Measurements from ENCODE around the gene KCNK6.

The KCNK6 gene

GRCh38 chr19:38310986-38311385 lies 8.7 kb upstream of the KCNK6 start:
- TF ChIP-seq FOXP2 (optimal IDR thresholded peaks at IDR 0.05; ENCODE audit: control extremely low read depth, extremely low read length, insufficient read depth) (no peak), EZH2 (IDR thresholded peaks at IDR 0.05) (no peak), POLR2AphosphoS5 (IDR thresholded peaks at IDR 0.05; ENCODE audit: borderline replicate concordance, low read depth, low read length) (no peak)
- H3K36me3 ChIP-seq (ENCODE audit: insufficient read depth, low read length), result no peaks in the 10 kb centered on the region
- no peak for DNase-seq (ENCODE audit: low read depth, low spot score)
- H3K9ac ChIP-seq (ENCODE audit: insufficient read length), result no peak overlapping the region
- no peaks in the 10 kb centered on the region for H3K9me3 ChIP-seq (ENCODE audit: low read depth, low read length)
- no peak overlapping the region for H3K4me3 ChIP-seq
- H3K27ac ChIP-seq, result no peak overlapping the region

DNA sequence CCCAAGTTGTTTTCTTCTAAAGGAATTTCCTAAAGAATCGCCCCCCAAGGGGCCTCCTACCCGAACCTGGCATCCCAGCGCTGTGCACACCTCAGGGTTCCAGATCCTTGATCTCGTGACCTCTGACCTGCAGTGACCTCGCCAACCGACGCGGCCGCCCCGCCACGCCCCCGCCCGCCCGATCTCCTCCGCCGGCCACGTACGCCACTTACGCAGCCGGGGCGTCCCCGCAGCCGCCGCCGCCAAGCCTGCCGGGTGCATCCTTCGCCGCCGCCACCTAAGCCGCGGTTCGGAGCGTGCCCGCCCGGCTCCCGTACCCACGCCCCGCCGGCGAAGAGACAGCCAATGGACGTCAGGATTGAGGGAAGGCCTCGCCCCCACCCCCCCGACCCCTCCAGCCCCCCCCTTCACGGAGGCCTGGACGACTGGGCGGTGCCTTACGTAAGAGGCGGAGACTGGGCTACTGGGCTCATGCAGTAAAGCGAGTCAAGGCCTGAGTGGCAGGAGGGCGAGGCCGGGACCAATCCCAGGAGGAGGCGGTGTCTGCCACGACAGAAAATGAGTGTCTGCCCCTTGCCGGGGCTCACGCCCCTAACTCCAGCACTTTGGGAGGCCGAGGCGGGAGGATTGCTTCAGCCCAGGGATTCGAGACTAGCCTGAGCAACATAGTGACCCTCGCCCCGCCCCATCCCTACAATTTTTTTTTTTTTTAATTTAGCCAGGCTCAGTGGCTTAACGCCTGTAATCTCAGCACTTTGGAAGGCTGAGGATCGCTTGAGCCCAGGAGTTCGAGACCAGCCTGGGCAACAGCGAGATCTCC lies 3.8 kb upstream of the KCNK6 start, which contains the start of gene YIF1B:
YIF1B (minus strand) TSS at position 291 of the 820 bp plus-strand sequence; CDS start at position 261, 30 bp downstream.
- H3K27ac ChIP-seq, result no peak within 1 kb of the TSS

GRCh38 chr19:38316477-38317067 lies 3.1 kb upstream of the KCNK6 start:
- no peak for DNase-seq (ENCODE audit: low read depth, low spot score)
- Histone ChIP-seq H3K9ac (ENCODE audit: insufficient read length) (peak overlapping the region; percentile 51), H3K4me3 (peak overlapping the region; percentile 76), H3K9me3 (ENCODE audit: low read depth, low read length) (no peaks in the 10 kb centered on the region), H3K36me3 (ENCODE audit: insufficient read depth, low read length) (no peaks in the 10 kb centered on the region), H3K27ac (no peak overlapping the region)
- TF ChIP-seq EZH2 (IDR thresholded peaks at IDR 0.05) (no peak), FOXP2 (optimal IDR thresholded peaks at IDR 0.05; ENCODE audit: control extremely low read depth, extremely low read length, insufficient read depth) (no peak), POLR2AphosphoS5 (IDR thresholded peaks at IDR 0.05; ENCODE audit: borderline replicate concordance, low read depth, low read length) (no peak)

More for the DNA sequence above, 3.8 kb upstream of the KCNK6 start, which contains the start of gene YIF1B:
- peak within 1 kb of the TSS; percentile 76 for H3K4me3 ChIP-seq
- TF ChIP-seq POLR2AphosphoS5 (IDR thresholded peaks at IDR 0.05; ENCODE audit: borderline replicate concordance, low read depth, low read length) (peak; percentile 47; the same call in 1 of the 2 replicates), EZH2 (IDR thresholded peaks at IDR 0.05) (no peak), FOXP2 (optimal IDR thresholded peaks at IDR 0.05; ENCODE audit: control extremely low read depth, extremely low read length, insufficient read depth) (peak; percentile 69)
- no peaks in the 10 kb centered on the region for H3K9me3 ChIP-seq (ENCODE audit: low read depth, low read length)
- peak; percentile 73 for DNase-seq (ENCODE audit: low read depth, low spot score)
- H3K9ac ChIP-seq (ENCODE audit: insufficient read length), result peak within 1 kb of the TSS; percentile 65
- H3K36me3 ChIP-seq (ENCODE audit: insufficient read depth, low read length), result no peaks in the 10 kb centered on the region

DNA sequence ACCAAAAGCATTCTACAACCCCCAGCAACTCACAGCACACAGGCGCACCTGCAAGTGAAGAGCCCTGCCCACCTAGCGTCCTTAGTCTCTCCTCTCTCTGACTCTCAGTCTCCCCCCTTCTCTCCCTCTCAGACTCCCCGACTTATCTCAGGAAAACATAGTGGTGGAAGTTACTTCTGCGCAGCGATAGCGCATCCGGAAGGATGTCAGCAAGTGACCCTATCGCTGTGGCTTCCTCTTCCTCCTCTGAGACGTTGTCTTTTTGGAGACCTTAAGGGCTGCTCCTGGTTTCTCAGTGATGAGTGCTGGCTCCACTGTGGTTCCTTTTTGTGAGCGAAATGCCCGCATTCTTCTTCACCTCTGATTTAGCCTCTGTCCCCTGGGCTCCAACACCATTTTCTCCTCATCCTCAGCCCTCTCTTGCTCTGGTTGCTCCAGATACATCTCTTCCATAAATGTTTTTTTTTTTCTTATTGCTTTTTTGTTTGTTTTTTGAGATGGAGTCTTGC lies 2.5 kb upstream of the KCNK6 start:
- Histone ChIP-seq H3K9ac (ENCODE audit: insufficient read length) (no peak overlapping the region), H3K36me3 (ENCODE audit: insufficient read depth, low read length) (no peaks in the 10 kb centered on the region), H3K9me3 (ENCODE audit: low read depth, low read length) (no peaks in the 10 kb centered on the region), H3K27ac (no peak overlapping the region), H3K4me3 (no peak overlapping the region)
- TF ChIP-seq POLR2AphosphoS5 (IDR thresholded peaks at IDR 0.05; ENCODE audit: borderline replicate concordance, low read depth, low read length) (no peak), FOXP2 (optimal IDR thresholded peaks at IDR 0.05; ENCODE audit: control extremely low read depth, extremely low read length, insufficient read depth) (no peak), EZH2 (IDR thresholded peaks at IDR 0.05) (no peak)
- no peak for DNase-seq (ENCODE audit: low read depth, low spot score)

- no peaks in the 10 kb centered on the region for H3K36me3 ChIP-seq (ENCODE audit: insufficient read depth, low read length)
- no peak for DNase-seq (ENCODE audit: low read depth, low spot score)
- H3K9me3 ChIP-seq (ENCODE audit: low read depth, low read length), result no peaks in the 10 kb centered on the region
- no peak for TF ChIP-seq EZH2 (IDR thresholded peaks at IDR 0.05)
- no peak for TF ChIP-seq FOXP2 (optimal IDR thresholded peaks at IDR 0.05; ENCODE audit: control extremely low read depth, extremely low read length, insufficient read depth)
- TF ChIP-seq POLR2AphosphoS5 (IDR thresholded peaks at IDR 0.05; ENCODE audit: borderline replicate concordance, low read depth, low read length), result no peak
- H3K4me3 ChIP-seq, result no peak overlapping the region
- H3K27ac ChIP-seq, result no peak overlapping the region
- H3K9ac ChIP-seq (ENCODE audit: insufficient read length), result no peak overlapping the region
Observed at GRCh38 chr19:38318660-38319059, 985 bp upstream of the KCNK6 start.

DNA sequence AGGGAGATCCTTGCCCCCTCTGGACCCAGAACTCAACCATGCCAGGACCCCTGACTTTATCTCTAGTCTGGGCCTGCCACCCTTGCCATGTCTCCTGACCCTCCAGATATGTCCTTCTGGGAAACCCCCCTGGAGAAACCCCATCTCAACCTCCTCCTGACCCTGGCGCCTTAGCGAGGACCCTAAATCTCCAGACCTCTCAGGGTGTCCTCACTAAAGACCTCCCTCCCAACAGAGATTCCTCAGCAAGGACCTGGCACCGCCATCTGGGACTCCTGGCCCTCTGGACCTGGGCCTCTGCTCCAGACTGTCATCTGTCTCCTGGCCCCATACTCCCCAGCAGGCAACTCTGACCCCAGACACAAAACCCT lies 1.3 kb downstream of the KCNK6 start:
- H3K9ac ChIP-seq (ENCODE audit: insufficient read length), result no peak overlapping the region
- TF ChIP-seq FOXP2 (optimal IDR thresholded peaks at IDR 0.05; ENCODE audit: control extremely low read depth, extremely low read length, insufficient read depth), result no peak
- no peak for TF ChIP-seq EZH2 (IDR thresholded peaks at IDR 0.05)
- no peak for TF ChIP-seq POLR2AphosphoS5 (IDR thresholded peaks at IDR 0.05; ENCODE audit: borderline replicate concordance, low read depth, low read length)
- no peaks in the 10 kb centered on the region for H3K9me3 ChIP-seq (ENCODE audit: low read depth, low read length)
- no peak overlapping the region for H3K4me3 ChIP-seq
- no peak overlapping the region for H3K27ac ChIP-seq
- no peaks in the 10 kb centered on the region for H3K36me3 ChIP-seq (ENCODE audit: insufficient read depth, low read length)
- DNase-seq (ENCODE audit: low read depth, low spot score), result no peak

DNA sequence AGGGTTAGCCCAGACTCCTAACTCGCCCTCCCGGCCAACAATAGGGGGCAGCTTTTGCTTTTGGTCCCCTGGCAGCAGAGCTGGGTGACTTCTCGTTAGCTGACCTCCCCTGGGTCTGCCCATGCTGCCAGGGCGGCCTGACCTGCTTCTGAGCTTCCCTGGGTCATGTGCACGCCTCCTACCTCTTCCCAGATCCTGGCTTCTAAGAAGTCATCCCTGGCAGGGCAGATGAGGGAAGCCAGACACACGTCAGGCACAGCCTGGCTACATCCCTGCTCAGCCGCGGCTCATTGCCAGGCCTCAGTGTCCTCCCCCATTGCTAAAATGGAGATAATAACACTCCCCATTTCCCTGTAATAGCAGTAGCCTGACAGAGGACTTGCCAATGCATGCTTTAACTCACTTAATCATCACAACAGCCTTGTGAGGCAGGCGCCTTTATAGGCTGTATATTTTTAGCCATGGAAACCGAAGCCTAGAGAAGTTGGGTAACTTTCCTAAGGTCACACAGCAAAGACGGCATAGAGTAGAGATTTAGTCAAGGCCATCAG lies 2.1 kb downstream of the KCNK6 start:
- no peak for DNase-seq (ENCODE audit: low read depth, low spot score)
- H3K9ac ChIP-seq (ENCODE audit: insufficient read length), result no peak overlapping the region
- no peak overlapping the region for H3K4me3 ChIP-seq
- H3K36me3 ChIP-seq (ENCODE audit: insufficient read depth, low read length), result no peaks in the 10 kb centered on the region
- TF ChIP-seq POLR2AphosphoS5 (IDR thresholded peaks at IDR 0.05; ENCODE audit: borderline replicate concordance, low read depth, low read length), result no peak
- no peak for TF ChIP-seq EZH2 (IDR thresholded peaks at IDR 0.05)
- no peak for TF ChIP-seq FOXP2 (optimal IDR thresholded peaks at IDR 0.05; ENCODE audit: control extremely low read depth, extremely low read length, insufficient read depth)
- H3K27ac ChIP-seq, result no peak overlapping the region
- no peaks in the 10 kb centered on the region for H3K9me3 ChIP-seq (ENCODE audit: low read depth, low read length)

GRCh38 chr19:38323291-38323690 lies 3.6 kb downstream of the KCNK6 start:
- no peak for TF ChIP-seq FOXP2 (optimal IDR thresholded peaks at IDR 0.05; ENCODE audit: control extremely low read depth, extremely low read length, insufficient read depth)
- no peak for TF ChIP-seq EZH2 (IDR thresholded peaks at IDR 0.05)
- TF ChIP-seq POLR2AphosphoS5 (IDR thresholded peaks at IDR 0.05; ENCODE audit: borderline replicate concordance, low read depth, low read length), result no peak
- DNase-seq (ENCODE audit: low read depth, low spot score), result no peak

More at GRCh38 chr19:38323291-38323690, 3.6 kb downstream of the KCNK6 start:
- no peak overlapping the region for H3K9ac ChIP-seq (ENCODE audit: insufficient read length)
- H3K4me3 ChIP-seq, result no peak overlapping the region
- H3K9me3 ChIP-seq (ENCODE audit: low read depth, low read length), result no peaks in the 10 kb centered on the region
- no peaks in the 10 kb centered on the region for H3K36me3 ChIP-seq (ENCODE audit: insufficient read depth, low read length)
- H3K27ac ChIP-seq, result no peak overlapping the region
